ENCODE results near the gene FBXW5.

FBXW5 gene

DNA sequence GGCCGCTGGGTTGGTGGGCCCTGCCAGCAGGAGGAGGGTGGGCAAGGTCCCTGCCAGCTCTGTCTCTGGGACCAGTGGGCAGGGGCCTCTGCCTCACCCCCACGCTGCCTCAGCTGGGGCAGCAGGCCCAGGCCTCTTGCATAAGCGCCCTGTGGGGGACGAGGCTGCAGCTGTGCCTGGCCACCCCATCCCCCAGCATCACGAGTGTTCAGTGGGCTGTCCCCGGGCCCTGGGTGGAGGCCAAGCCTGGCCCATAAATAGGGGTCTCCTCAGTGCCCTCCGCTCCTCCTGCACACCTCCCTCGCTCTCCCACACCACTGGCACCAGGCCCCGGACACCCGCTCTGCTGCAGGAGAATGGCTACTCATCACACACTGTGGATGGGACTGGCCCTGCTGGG is 32.7 kb upstream of the FBXW5 start, which contains the start of gene PTGDS:
TSS of gene PTGDS (plus strand) at position 282 of the 400 bp plus-strand sequence. CDS start at position 357, 75 bp downstream.
- no peak for DNase-seq

DNA sequence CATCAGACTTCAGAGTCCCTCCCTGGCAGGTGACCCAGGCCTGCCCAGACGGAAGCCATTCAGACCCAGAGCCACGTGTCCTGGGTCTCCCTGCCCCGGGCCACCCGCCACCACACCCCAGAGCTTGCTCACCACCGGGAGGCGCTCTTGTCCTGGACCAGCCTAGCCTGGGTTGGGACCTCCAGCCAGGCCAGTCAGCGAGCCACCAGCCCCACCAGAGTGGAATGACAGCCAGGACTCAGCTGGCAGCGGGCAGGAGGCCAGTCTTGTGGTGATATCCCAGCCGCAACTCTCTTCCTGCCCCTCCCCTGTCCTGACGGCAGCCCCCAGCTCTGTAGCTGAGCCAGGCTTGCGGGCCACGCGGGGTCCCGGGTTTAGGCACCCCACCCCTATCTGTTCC is 31.1 kb upstream of the FBXW5 start:
- no peak for DNase-seq

GRCh38 chr9:136974817-136975535 is 30.4 kb upstream of the FBXW5 start:
- DNase-seq: no peak

DNA sequence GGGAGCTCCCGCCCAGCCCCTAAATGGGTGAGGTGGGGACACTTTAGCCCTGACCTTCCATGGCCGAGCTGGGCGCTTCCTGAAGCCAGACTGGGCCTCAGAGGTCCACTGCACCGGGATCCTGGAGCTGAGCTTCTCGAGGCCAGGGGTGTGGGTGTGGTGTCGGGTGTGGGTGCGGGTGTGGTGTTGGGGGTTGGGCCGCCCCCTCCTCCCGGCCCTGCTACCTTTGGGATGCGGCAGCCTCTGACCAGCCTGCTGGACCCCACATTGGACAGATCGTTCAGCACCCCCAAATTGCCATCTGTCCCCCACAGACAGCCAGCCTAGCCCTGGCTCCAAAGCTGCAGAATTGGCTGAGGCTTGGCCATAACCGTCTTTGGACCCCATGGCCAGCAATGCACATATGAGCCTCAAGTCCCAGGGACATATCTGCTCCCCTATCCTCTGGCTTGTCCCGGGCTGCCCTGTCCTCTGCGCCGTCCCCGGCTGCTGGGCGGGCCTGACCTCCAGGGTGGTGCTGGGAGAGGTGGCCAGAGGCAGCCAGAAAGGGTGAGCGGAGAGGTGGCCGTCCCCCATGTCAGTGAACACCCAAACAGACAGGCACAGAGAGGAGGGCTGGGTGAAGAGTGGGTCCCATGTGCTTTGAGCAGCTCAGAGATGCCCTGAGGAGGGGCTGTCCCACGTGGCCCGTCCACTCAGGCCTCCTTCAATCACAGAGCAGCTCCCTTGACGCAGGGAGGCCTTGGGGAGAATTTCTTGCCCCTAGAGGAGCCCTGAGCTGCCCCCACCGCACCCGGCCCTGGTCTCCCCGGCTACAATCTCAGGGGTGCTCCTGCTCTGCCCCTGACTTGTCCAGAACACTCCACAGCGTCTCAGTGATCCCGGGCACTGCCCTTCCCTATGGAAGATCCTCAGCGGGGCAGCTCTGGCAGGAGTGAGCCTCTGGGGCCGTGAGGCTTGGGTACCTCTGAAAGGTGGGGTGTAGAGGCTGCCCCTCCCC is 29.4 kb upstream of the FBXW5 start:
- no peak for DNase-seq

- no peak for DNase-seq
These were observed 28.2 kb upstream of the FBXW5 start for GRCh38 chr9:136972743-136973142.

DNA sequence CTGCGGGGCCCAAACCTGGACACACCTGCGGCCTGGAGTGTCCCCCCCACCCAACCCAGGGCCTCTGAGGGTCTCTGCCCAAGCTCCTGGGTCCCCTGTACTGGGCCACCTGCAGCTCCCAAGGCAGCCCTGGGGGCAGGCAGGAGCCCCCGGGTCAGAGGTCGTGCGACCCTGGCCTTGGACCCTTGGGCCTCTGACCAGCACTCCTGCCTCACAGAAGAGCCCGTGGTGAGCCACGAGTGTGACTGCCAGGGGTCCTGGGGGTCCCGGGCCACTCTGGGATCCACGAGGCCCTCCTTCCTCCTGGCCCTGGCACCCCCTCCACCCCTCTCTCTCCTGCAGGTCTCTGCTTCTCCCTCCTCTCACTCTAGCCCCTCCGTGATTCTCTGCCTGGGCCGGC is 27.8 kb upstream of the FBXW5 start:
- no peak for DNase-seq

- no peak for DNase-seq
These were observed 27.2 kb upstream of the FBXW5 start for GRCh38 chr9:136971746-136972145.

DNA sequence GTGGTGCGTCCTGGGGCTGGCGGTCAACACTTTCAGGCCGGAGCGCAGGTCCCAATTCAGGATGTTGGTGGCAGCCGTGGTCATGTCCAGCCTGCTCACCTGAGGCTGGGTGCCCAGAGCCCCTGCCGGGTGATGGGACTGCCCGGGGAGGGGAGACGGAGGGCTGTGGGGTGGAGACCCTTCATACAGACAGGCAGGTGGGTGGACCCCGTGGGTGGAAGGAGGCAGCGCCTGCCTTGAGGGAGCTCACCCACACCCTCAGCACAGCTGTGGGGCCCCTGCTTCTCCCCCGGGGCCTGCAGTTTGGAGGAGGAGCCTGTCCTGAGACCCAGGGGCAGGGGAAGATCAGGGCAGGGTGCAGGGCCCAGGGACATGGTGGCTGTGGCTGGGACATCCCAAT is 25.8 kb upstream of the FBXW5 start:
- no peak for DNase-seq

DNA sequence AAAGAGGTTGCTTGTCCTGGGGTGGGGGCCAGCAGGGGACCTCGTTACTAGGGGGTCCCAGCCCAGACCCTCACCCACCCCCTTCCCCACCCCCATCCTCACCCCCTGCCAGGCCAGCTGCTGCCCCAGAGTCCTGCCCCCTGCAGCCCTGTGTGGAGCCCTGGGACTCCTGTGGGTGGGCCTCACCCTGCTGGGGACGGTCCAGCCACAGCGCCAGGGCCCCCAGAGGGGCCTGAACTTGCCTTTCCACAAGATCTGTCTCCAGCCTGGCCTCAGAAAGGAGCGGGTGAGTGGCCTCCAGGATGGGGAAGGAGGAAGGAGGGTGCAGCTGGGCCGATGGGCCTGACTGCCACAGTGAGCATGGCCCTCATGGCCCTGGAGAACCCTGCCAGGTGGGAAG is 25.2 kb upstream of the FBXW5 start:
- no peak for DNase-seq

DNA sequence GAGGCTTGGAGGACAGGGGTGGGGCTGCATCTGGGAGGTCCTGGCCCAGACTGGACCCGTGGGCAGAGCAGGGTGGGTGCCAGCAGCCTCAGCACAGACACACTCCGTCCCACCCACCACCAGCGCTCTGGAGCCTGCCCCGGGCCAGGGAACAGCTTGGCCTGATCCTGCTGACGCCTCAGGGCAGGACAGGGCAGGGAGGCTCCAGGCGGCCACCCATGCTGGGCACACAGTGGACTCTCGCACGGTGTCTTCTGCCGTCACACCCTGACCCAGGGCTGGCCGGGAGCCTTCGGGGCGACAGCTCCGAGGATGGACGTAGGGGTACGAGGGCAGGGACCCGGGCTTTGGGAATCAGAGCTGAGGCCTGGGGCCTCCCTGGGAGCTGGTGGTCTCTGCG is 24.6 kb upstream of the FBXW5 start:
- no peak for DNase-seq

- DNase-seq: no peak
These were observed 24.0 kb upstream of the FBXW5 start for GRCh38 chr9:136968333-136969127.

DNA sequence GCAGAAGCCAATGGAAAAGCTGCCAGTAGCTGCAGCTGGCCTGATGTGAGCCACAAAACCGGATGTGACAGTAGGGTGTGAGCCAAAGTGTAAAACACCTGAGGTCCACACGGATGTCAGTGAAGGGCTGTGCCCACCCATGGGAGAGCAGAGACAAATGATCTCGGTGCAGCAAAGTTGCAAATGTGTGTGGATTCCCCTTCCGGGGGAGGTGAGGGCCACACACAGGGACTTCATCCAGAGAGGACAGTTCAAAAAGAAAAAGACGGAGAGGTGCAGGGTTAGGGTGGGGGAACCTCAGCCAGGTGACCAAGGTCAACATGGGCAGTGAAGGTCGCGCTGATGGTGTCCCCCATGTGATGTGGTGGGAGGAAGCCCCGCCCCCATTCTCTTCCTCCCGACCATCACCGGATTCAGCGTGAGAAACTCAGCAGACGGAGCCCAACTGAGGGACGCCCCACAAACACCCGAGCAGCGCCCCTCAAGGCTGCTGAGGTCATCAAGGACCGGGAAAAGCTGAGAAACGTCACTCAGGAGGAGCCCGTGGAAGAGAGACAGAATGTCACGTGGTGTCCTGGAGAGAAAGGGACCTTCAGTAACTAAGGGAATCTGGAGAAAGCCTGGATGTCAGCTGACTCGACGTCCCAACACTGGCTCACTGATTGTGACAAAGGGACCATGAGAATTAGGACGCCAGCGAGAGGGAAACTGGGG is 21.4 kb upstream of the FBXW5 start:
- no peak for DNase-seq

GRCh38 chr9:136964833-136965422 is 20.4 kb upstream of the FBXW5 start:
- no peak for DNase-seq

GRCh38 chr9:136964171-136964689 is 19.7 kb upstream of the FBXW5 start:
- no peak for DNase-seq

- DNase-seq: no peak
These were observed 19.2 kb upstream of the FBXW5 start for GRCh38 chr9:136963751-136964150.

GRCh38 chr9:136963341-136963740 is 18.8 kb upstream of the FBXW5 start:
- DNase-seq: no peak

DNA sequence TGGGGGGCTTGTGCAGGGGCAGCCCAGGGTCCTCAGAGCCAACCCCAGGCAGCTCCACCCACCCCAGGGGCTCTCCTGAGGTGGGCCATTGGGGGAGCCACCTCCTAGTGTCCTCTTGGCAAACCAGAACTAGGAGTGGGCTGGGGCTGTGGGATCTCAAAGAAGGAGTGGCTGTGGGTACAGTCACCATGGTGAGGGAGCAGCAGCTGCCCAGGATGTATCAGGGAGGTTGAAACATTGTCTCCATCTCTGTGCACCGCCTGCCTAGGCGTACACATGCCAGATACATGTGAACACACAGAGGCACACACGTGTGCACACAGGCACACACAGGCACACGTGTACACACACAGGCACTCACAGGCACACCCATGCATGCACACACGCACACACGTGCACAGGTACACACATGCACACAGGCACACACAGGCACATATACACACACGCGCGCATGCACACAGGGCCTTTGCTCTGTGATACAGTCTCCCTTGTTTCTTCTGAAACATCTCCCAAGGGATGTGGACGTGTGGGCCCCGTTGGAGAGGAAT is 18.2 kb upstream of the FBXW5 start:
- DNase-seq: no peak

DNA sequence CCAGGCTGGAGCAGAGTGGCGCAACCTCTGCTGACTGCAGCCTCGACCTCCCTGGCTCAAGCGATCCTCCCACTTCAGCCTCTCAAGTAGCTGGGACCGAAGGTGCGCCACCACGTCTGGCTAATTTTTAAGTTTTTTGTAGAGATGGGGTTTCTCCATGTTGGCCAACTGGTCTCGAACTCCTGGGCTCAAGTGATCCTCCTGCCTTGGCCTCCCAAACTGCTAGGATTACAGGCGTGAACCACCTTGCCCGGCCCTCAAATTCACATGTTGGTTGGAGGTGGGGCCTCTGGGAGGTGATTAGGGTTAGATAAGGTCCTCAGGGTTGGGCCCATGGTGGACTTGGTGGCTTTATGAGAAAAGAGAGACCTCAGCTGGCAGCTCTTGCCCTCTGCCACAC is 17.6 kb upstream of the FBXW5 start:
- no peak for DNase-seq

DNA sequence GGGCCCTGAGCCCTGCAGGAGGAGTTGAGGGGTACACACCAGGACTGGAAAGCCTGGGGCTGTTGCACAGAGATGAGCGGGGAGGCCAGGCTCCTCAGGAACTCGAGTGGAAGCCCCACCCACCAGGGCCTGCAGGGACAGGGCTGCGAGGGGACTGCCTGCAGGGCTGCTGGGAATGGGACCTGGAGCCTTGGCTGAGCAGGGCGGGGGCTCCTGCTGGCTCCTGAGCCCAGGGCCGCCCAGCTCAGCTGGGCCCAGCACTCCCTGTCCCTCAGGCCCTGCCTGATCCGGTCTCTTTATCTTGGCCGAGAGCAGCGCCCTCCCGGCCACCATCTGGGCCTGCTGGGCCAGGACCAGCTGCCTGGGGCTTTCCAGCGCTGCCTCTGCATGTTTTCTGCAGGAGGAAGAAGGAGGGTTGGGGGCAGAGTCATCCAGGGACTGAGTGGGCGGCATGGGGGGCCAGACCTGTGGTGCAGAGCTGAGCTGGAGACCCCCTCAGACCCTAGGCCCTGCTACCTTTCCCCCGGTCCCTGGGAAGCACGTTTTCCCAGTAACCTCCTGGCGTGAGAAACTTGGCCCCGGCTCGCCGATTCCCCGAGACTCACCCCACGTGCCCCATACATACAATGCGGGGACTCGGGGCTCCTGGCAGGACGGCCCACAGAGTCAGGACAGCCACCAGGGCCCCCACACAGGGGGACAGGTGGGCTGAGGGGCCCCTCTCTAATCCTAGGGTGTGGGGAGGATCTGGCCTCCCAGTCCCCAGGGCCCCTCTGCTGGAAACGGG is 16.9 kb upstream of the FBXW5 start:
- DNase-seq: no peak

- DNase-seq: no peak
These were observed 16.4 kb upstream of the FBXW5 start for GRCh38 chr9:136960938-136961275.
